ENCODE results near the gene BMP7.

Gene BMP7

DNA sequence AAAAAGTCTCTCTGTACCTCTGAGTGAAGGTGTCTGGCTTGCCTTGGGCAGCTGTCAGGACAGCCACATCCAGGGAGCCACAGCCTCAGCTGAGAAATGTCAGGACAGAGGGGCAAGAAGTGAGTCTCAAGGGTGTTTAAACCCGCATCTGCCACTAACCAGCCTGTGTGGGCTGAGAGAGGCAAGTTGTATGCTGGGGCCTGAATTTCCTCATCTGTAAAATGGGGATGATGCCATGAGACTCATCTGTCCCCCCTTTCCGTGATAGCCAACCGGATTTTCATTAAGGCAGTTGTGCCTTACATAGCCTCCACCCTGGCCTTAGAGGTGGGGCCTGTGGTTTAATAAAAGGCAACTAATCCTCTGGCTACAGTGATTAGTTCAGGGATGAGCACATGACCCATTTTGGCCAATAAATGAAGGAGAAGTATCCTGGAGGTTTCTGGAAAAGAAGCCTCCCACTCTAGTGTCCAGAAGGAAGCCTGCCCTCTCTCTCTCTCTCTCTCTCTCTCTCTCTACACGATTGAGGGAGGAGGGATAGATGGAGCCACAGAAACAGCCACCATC is 79.3 kb downstream of the BMP7 start:
- DNase-seq = no peak

- no peak for DNase-seq
Observed at GRCh38 chr20:57186192-57186591, 80.2 kb downstream of the BMP7 start.

GRCh38 chr20:57185188-57185743 is 81.2 kb downstream of the BMP7 start:
- DNase-seq = no peak

DNA sequence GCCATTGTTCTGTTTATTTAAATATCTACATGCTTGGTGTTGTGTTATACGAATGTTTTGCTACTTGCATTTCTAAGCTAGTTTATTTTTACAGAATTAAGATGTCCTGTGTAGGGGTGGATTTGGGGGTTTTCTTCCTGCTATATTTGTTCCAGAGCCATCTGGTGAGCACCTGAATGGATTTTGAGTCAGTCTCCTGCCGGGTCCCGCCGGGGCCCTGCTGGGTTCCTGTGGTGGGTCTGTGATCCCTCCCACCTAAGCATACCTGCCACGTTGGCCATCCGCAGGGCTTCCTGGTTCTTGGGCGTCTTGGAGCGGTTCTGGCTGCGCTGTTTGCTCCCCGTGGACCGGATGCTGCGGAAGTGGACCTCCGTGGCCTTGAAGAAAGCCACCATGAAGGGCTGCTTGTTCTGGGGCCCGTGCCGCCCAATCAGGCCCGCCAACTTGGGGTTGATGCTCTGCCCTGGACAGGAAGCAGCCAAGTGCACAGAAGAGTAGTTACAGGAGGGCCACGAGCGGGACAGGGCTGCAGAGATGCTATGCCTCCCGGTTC is 82.9 kb downstream of the BMP7 start:
- DNase-seq = no peak

- no peak for DNase-seq
Observed at GRCh38 chr20:57181639-57182038, 84.8 kb downstream of the BMP7 start.

DNA sequence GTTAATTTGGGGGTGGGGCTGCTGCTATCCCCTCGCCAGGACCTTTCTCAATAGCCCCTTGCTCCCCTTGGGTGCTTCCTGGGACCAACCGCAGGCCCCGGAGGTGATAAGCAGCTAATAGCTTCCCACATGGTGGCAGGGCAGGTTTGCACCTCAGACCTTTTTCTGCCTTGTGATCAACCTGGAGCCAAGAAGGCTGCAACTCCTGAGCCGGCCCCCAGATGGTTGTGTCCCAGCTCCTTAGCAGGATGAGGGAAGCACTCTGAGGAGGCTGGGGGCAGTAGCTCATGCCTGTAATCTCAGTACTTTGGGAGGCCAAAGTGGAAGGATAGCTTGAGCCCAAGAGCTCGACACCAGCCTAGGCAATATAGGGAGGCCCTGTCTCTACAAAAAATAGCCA is 85.5 kb downstream of the BMP7 start:
- DNase-seq = no peak

DNA sequence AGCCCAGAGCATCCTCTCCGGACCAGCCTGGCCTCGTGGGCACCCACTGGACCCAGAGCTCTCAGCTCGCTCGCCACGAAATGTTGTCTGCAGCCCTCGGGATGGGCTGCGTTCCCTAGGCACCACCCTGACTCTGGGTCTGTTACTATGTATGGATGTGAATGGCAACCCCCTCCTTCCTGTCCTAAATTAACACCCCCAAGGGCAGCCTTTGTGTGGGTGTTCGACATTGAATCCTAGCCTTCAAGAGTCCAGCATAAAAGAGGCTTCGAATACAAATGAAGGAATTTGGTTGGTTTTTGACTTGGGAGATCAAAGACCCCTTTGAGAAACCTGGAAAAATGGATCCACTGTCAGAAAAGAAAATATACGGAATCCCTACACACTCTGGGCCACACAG is 86.1 kb downstream of the BMP7 start:
- DNase-seq = no peak

DNA sequence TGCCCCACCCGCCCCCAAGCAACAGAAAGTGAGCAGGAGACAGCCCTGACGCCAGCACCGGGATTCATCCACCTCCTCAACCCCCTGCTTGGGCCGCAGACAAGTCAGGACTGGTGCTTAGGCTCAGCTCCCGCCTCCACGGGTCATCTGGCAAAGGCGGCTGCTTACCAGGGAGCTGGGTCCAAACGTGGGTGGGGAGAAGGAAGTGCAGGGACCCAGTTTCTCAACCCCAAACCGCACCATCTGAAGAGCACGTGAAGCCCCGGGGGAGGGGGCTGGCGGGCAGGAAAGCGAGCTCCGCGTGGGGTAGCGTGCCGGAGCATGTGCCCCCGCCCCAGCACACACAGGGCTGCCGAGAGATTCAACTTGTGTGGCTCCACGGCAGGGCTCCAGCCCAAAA is 87.2 kb downstream of the BMP7 start:
- no peak for DNase-seq

DNA sequence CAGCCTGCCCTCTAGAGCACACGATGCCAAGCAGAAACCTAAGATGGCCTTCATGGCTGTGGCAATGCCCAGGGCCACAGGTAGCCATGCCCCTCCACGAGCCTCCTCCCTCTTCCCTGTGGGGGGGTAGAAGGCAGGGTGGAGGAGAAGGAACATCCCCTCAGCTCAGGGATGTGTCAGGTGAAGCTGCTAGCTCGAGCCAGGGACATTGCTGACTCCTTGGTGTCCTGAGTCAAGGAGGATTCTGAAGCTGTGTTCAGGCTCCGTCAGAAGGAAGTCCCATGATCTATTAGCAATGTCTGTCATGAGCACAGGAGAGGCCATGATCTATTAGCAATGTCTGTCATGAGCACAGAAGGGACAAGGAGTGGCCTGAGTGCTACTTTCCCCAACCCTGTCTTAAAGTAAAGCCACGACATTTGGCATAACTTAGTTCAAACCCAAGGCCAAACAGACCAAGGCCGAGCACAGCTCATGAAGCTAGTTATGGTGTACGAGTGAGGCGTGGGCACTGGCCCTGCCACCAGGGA is 87.8 kb downstream of the BMP7 start:
- DNase-seq = no peak

DNA sequence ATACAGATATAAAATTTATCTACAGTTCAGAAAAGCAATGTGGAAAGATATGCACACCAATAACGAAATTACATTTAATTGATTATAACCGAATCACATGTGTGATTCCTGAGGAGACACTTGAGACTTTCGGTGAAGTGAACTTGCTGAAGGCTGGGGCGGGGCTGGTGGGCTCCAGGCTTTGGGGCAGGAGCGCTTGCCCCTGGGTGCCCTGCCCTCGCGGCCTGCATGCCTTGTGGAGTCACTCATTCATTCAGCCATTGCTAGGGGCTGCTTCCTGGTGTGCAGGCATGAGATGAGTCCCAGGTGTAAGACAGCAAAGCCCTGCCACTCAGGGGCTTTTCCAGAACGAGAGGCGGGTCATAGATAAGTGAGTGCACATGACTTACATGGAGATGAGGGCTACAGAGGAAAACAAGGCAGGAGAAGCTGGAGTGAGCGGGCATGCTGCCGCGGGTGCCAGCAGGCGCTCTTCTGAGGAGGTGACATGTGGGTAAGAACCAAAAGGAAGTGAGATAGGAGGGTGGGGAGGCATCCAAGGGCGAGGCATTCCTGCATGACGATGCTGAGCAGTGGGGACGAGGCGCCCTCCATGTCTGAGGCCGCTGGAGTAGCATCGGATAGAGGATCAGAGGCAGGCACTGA is 88.7 kb downstream of the BMP7 start:
- DNase-seq = no peak

DNA sequence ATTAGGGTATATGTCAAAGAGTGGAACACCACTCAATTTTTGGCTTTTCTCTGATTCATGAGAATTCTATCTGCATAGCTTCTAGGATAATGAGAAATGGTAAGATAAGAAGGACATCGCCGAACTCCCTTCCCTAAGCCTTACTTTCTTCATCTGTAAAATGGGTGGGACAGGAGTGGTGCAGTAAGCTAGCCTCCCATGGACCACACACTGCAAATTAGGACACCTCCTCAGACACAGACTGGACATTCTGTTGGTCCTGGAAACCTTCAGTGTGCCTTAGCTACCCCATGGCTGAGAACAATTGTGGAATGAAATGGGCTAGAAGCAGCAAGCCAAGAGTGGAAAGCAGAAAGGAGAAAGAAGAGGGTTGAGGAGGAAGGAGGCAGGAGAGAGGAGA is 89.6 kb downstream of the BMP7 start:
- no peak for DNase-seq

DNA sequence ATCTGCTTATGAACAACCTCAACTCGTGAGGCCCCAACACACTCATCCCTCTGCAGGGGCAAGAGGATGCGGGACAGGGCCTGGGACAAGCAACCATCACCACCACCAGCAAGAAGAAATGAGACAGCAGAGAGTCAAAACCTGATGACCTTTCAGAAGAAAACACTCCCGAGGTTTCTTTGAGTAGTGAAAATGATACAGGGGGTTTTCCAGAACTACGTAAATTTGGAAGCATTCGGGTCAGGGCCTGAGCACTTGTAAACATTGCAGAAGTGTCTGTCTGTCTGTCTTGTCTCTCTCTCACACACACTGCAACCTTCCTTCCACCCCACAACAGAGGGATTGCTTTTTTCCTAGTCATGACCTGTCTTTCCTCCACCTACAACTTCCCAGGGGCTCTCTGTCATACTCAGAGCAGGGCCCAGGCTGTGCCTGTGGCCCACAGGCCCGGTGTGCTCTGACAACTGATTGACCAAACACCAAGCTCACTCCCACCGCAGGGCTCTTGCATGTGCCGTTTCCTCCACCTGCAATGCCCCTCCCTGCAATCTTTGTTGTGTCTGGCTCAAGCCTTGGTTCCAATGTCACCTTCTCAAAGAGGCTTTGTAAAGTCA is 90.9 kb downstream of the BMP7 start:
- DNase-seq = no peak

- DNase-seq = no peak
Observed at GRCh38 chr20:57174737-57175136, 91.7 kb downstream of the BMP7 start.

DNA sequence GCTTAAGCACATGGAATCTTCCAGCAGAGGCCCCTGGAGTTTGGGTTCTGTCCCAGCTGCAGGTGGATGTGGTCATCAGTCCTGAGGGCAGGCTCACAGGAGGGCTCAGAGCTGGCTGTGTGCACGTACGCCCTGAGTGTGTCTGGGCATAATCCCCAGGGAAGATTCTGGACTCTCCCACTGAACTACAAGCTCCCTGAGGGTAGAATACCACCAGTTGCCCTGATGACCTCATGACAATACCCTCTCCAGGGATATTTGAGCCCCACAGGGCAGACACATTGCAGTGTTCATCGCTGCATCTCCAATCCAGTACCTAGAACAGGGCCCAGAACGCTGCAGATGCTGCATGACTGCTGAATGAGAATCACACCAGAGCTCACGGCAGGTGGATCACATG is 92.5 kb downstream of the BMP7 start:
- DNase-seq = no peak

GRCh38 chr20:57173041-57173440 is 93.4 kb downstream of the BMP7 start:
- no peak for DNase-seq

- DNase-seq = no peak
Observed at GRCh38 chr20:57170343-57170742, 96.1 kb downstream of the BMP7 start.

DNA sequence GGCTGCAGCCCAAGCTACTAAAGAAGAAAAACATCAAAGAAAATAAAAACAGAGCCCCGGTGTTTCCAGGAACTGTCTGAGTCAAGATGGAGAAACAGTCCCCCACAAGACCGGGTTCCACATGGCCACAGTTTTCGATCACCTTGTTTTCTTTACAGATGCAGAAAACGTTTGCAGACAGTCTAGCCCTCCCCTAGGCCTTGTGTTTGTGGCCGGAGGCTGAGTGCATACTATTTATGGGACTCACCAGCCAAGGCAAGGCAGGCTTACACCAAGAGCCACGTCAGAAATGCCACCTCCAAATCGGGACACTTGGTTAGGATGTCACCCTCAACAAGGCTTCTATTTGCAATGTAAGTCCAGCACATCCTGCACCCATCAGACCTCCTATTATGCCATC is 97.3 kb downstream of the BMP7 start:
- no peak for DNase-seq

DNA sequence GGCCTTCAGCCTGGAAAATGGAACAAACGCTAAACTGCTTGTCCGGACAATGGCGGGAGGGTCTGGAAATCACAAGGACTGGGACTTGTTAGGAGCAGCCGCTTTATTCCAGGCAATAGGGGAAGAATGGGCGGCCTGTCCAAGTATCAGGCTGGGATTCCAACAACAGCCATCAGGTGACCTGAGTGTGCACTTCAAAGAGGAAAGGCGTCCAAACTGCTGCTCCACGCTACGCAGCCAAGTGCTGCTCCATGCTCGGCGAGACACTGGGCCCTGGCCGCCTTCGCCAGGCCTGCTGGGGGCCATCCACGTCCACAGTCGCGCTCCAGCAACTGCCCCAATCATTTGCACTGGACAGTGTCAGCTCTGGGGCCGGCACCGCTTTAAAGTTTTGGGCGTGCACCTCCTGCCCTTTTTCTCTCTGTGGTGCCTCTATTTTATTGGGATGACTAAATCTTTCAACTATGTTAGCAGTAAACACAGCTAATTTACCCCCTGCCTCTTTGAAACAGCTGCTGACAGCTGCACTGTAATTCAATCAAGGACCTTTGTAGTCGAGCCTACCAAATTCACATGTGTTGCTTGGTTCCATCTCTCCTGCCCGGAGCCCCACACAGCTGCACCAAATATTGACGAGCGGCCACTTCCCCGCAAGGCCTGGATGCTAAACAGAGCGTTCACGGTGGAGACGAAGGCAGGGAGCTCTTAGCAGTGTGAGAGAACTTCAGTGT is 98.3 kb downstream of the BMP7 start:
- no peak for DNase-seq

DNA sequence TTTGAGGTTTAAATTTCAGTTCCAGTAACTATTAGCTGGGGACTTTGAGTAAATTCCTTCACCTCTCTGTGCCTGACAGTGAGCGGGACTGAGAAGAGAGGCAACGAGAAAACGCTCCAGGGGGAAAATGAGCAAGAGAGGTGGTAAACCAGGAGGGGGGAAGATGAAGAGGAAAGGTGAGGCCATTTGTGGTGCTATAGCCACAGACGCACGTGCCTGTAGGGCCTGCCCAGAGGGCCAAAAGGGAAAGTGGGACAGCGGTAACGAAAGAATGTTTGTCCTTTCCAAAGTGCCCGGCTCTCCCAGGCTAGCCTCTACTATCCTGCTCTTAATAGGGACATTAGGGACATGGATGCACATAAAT is 99.2 kb downstream of the BMP7 start:
- no peak for DNase-seq

- no peak for DNase-seq
Observed at GRCh38 chr20:57166568-57167291, 99.7 kb downstream of the BMP7 start.

GRCh38 chr20:57165427-57166004 is 100.9 kb downstream of the BMP7 start:
- DNase-seq = no peak

- DNase-seq = no peak
Observed at GRCh38 chr20:57164872-57165271, 101.6 kb downstream of the BMP7 start.

Data from NCI-H524 treated with DMSO at 0.1 percent for 48 hours (cell line).